Progenitor cell of endocrine pancreas (in vitro differentiated cells): ENCODE measurements around the gene CLIC5. TPM values are rescaled to one million over a fixed set of nuclear protein-coding genes. Genes with fewer than 3 reads are reported as not detected.

Experiments used
- DNase-seq: peaks from one replicate; pipeline ENCODE4 v3.0.0; 2021; ENCODE audit warnings: low spot score; ENCODE audit not compliant: unreplicated experiment
- H3K27ac Mint-ChIP-seq: 2 replicates; pipeline ENCODE4 v1.8.0; 2021; ENCODE audit warnings: mild to moderate bottlenecking, moderate library complexity, mixed read lengths
- H3K27me3 Mint-ChIP-seq: 2 replicates; pipeline ENCODE4 v1.8.0; 2021; ENCODE audit warnings: mixed read lengths
- H3K36me3 Mint-ChIP-seq: 2 replicates; pipeline ENCODE4 v1.8.0; 2022; ENCODE audit warnings: mixed read lengths; ENCODE audit not compliant: insufficient read depth
- H3K4me1 Mint-ChIP-seq: 2 replicates; pipeline ENCODE4 v1.8.0; 2021; ENCODE audit warnings: low read depth, mixed read lengths
- H3K4me3 Mint-ChIP-seq: 2 replicates; pipeline ENCODE4 v1.8.0; 2021; ENCODE audit warnings: low read depth, mild to moderate bottlenecking, moderate library complexity, mixed read lengths
- H3K9me3 Mint-ChIP-seq: 2 replicates; pipeline ENCODE4 v1.8.0; 2021; ENCODE audit warnings: low read depth, mixed read lengths
- CTCF ChIP-seq: fragments of 200-600 bp; sonication (generic); IDR thresholded peaks from one replicate; pipeline ENCODE4 v1.5.0; 2021; ENCODE audit warnings: antibody characterized with exemption, mild to moderate bottlenecking; ENCODE audit not compliant: unreplicated experiment
- total RNA-seq: library from RNA; stranded (reverse); gene quantifications from 2 replicates; pipeline ENCODE4 v1.2.1, GENCODE V29; 2021

CLIC5 gene
- total RNA-seq, 1 donor from 2014 or later: 35.9 TPM

- no peaks in the 10 kb centered on the region for H3K9me3 Mint-ChIP-seq
- no peak for TF ChIP-seq CTCF
- no peak overlapping the region for H3K27ac Mint-ChIP-seq
- no peak for DNase-seq
- no peak overlapping the region for H3K4me3 Mint-ChIP-seq
- no peaks in the 10 kb centered on the region for H3K27me3 Mint-ChIP-seq
- no peaks in the 10 kb centered on the region for H3K4me1 Mint-ChIP-seq
- peaks cover 6% of the 10 kb centered on the region for H3K36me3 Mint-ChIP-seq
These were observed 34.6 kb downstream of the CLIC5 start for GRCh38 chr6:45981046-45981445.

DNA sequence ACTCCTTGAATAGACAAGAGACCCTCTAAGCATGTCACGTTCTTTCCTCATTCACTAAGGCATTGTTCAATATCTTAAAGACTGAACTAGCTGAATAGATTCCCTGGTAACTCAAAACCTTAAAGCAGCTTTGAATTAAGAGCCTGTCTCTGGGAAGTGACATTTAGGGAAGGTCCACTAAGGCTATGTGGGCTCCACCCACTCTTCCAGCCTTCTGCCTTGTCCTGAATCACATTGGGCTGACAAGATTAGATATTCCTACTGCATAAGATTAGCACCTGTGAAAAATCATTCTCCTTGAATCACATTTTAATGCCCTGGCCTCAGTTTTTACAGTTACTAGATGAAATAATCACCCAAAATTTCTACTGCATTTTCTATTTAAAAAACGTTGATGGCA is 36.3 kb downstream of the CLIC5 start:
- Mint-ChIP-seq H3K4me3 (no peak overlapping the region), H3K36me3 (peaks cover 12% of the 10 kb centered on the region), H3K4me1 (no peaks in the 10 kb centered on the region), H3K27me3 (no peaks in the 10 kb centered on the region), H3K9me3 (peaks cover 3% of the 10 kb centered on the region), H3K27ac (no peak overlapping the region)
- TF ChIP-seq CTCF: no peak
- no peak for DNase-seq

- TF ChIP-seq CTCF: no peak
- H3K27ac Mint-ChIP-seq: no peak overlapping the region
- no peak overlapping the region for H3K4me3 Mint-ChIP-seq
- H3K9me3 Mint-ChIP-seq: peaks cover 3% of the 10 kb centered on the region
- peaks cover 4% of the 10 kb centered on the region for H3K4me1 Mint-ChIP-seq
- H3K36me3 Mint-ChIP-seq: peaks cover 9% of the 10 kb centered on the region
- no peaks in the 10 kb centered on the region for H3K27me3 Mint-ChIP-seq
- no peak for DNase-seq
These were observed 41.1 kb downstream of the CLIC5 start for GRCh38 chr6:45974596-45974995.

DNA sequence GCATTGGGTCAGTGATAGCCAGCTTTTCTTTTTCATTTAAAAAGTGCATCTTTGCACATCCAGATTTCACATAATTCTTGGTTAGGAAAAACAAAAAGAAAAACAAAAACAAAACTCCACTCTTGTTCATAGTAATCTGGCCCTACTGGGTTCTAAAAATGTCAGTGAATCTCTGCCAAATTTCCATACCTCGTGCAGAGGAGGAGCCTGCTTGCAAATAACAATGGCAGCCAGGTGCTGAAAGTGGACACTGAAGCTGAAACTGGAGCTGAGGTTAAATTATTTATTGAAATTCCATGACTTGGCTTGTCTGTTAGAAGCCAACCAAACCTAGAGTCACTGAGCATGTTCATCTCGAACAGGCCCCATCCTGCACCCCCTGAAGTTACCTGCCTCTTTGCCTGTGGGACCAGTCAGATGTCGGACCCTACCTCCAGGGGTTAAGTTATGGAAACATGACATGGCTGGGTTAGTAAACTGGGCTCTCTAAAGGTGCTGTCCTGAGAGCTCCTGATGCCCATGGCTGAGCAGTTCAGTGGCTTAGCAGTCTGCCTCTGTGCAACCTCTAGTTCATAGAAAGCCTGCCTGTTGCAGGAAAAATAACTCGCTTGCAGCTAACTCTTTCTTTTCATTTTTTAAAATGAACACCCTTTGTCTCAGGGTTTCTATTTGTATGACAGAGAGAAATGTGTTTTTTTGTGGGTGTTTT is 42.7 kb downstream of the CLIC5 start:
- Mint-ChIP-seq H3K9me3 (peaks cover 3% of the 10 kb centered on the region), H3K4me1 (peaks cover 4% of the 10 kb centered on the region)

DNA sequence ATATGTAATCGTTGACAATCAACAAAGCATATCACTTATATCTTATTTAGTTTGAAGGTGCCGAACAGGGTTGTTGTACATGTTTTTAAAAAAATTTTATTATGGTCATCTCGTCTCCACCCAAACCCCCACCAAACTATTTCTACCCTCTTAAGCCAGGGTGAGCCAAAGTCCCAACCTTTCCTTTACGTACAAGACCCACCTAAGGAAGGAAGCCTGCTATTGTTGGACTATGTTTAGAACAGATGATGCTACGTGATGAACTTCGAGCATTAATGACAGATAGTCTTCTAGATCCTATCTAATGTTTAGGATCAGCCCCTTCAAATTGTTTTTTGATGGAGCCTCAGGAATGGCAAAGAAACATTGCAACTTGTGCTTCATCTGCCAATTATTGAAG is 44.4 kb downstream of the CLIC5 start:
- TF ChIP-seq CTCF: no peak
- peaks cover 8% of the 10 kb centered on the region for H3K36me3 Mint-ChIP-seq
- no peak overlapping the region for H3K4me3 Mint-ChIP-seq
- DNase-seq: no peak
- peaks cover 3% of the 10 kb centered on the region for H3K9me3 Mint-ChIP-seq
- peaks cover 5% of the 10 kb centered on the region for H3K4me1 Mint-ChIP-seq
- H3K27ac Mint-ChIP-seq: no peak overlapping the region
- no peaks in the 10 kb centered on the region for H3K27me3 Mint-ChIP-seq

More for the DNA sequence above, 42.7 kb downstream of the CLIC5 start:
- TF ChIP-seq CTCF: no peak
- no peak for DNase-seq
- H3K4me3 Mint-ChIP-seq: no peak overlapping the region
- peaks cover 9% of the 10 kb centered on the region for H3K36me3 Mint-ChIP-seq
- H3K27me3 Mint-ChIP-seq: no peaks in the 10 kb centered on the region
- H3K27ac Mint-ChIP-seq: no peak overlapping the region
